ENCODE results near the gene HMGB2.

DNA sequence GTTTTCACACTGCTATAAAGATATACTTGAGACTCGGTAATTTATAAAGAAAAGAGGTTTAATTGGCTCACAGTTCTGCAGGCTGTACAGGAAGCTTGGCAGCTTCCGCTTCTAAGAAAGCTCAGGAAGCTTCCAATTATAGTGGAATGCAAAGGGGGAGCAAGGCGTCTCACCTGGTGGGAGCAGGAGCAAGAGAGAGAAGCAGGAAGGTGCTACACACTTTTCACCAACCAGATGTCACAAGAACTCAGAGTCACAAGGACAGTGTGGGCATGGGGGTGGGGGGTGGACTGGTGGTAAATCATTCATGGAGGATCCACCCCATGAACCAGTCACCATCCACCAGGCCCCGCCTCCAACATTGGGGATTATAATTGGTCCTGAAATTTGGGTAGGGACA, 22.8 kb downstream of the HMGB2 start:
- TF ChIP-seq, protein P1, sequence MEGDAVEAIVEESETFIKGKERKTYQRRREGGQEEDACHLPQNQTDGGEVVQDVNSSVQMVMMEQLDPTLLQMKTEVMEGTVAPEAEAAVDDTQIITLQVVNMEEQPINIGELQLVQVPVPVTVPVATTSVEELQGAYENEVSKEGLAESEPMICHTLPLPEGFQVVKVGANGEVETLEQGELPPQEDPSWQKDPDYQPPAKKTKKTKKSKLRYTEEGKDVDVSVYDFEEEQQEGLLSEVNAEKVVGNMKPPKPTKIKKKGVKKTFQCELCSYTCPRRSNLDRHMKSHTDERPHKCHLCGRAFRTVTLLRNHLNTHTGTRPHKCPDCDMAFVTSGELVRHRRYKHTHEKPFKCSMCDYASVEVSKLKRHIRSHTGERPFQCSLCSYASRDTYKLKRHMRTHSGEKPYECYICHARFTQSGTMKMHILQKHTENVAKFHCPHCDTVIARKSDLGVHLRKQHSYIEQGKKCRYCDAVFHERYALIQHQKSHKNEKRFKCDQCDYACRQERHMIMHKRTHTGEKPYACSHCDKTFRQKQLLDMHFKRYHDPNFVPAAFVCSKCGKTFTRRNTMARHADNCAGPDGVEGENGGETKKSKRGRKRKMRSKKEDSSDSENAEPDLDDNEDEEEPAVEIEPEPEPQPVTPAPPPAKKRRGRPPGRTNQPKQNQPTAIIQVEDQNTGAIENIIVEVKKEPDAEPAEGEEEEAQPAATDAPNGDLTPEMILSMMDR (IDR thresholded peaks at IDR 0.05) = no peak
- no peak for TF ChIP-seq POLR2AphosphoS5 (IDR thresholded peaks at IDR 0.05)
